Left renal cortex interstitium (tissue), 4 donors: Measurements from ENCODE around the gene PACRG. TPM values are rescaled to one million over a fixed set of nuclear protein-coding genes. Genes with fewer than 3 reads are reported as not detected.

Experiments
- DNase-seq, 4 donors: peaks; one replicate each; pipeline ENCODE4 v3.0.0-alpha.2; 2013; ENCODE audit warnings: low read depth in 4 of 4, low spot score in 2 of 4, missing footprints in 1 of 4
- polyA plus RNA-seq, 4 donors: library from polyadenylated mRNA; unstranded; fragments of 120-200 nt; gene quantifications; one replicate each; pipeline ENCODE4 v1.2.1, GENCODE V29; 2013; ENCODE audit not compliant: insufficient read length in 4 of 4

Gene PACRG
- polyA plus RNA-seq, 4 donors: 13.7 to 20.1 (median 15.1) TPM

GRCh38 chr6:163122365-163122764 is 394.6 kb downstream of the PACRG start:
- no peak for DNase-seq

GRCh38 chr6:163123098-163123497 is 395.3 kb downstream of the PACRG start:
- DNase-seq: no peak

GRCh38 chr6:163126741-163127140 is 399.0 kb downstream of the PACRG start:
- no peak for DNase-seq

GRCh38 chr6:163127587-163127986 is 399.8 kb downstream of the PACRG start:
- DNase-seq: no peak

DNA sequence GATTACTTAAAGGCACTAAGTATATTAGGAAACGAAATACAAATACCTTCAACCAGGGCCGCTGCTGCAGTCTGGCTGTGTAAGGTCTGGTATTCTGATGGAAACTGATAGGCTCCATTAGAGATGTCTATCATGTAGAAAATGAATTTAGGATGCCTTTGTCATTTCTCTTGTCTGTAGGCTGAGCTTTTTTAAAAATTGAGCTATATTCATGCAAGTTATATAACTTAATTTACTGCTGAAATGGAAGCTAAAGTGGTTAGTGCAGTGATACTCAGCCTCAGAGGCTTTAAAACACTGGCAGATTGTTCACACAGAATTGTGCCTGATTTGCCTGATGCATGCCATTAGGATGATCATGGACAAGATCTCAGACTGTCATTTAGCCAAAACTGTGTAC is 400.6 kb downstream of the PACRG start:
- no peak for DNase-seq

DNA sequence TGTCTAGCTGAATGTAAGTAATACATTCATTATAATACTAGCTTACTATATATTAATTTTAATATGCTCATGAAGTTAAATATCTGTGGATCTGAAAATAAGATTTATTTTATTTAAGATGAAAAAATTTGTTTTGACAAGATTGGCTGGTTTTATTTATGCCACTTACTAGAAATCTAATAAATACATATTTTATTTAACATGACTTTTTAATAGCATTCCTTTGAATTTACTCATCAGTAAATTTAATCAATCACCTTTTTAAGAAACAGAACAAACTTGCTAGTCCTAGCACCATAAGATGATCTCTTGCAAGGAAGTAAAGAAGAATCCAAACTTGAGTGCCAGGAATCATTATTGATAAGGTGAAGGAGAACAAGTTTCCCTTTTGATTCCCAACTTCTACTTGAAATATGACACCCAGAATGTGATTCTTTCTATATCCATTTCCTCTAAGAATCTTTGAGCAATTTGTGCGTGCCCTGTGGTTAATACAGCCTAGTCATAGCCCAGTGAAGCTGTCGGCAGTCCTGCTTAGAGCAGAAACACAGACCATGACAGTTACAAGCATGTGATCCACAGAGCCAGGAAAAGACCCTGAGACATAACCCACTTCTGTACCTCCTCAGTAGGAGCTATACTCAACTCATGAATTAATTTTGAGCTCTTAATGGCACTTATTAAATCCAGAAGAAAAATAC is 404.4 kb downstream of the PACRG start:
- no peak for DNase-seq

- no peak for DNase-seq
These were observed 405.2 kb downstream of the PACRG start for GRCh38 chr6:163133017-163133416.

GRCh38 chr6:163133691-163134090 is 405.9 kb downstream of the PACRG start:
- DNase-seq: no peak

- no peak for DNase-seq
These were observed 409.1 kb downstream of the PACRG start for GRCh38 chr6:163136681-163137397.

GRCh38 chr6:163137398-163137881 is 409.7 kb downstream of the PACRG start:
- DNase-seq: no peak

DNA sequence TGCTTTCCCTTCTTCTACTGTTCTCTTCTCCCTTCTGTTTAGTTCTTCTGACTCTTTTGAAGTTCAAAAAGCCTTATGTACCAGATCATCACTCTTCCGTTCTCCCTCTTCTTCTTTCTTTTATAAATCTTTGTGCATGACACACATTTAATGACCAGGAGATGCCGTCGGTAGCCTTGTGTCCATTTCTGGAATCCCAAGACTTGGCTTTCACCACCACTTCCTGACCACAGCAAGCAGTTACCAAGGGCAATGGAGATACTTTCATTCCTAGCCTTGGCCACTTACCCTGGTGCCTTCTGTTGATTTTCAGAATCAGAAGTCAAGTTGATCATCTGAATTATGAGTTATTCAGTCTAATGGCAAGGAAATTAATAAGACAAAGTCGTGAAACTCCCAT is 418.3 kb downstream of the PACRG start:
- DNase-seq: no peak

- DNase-seq: no peak
These were observed 420.2 kb downstream of the PACRG start for GRCh38 chr6:163147994-163148393.

DNA sequence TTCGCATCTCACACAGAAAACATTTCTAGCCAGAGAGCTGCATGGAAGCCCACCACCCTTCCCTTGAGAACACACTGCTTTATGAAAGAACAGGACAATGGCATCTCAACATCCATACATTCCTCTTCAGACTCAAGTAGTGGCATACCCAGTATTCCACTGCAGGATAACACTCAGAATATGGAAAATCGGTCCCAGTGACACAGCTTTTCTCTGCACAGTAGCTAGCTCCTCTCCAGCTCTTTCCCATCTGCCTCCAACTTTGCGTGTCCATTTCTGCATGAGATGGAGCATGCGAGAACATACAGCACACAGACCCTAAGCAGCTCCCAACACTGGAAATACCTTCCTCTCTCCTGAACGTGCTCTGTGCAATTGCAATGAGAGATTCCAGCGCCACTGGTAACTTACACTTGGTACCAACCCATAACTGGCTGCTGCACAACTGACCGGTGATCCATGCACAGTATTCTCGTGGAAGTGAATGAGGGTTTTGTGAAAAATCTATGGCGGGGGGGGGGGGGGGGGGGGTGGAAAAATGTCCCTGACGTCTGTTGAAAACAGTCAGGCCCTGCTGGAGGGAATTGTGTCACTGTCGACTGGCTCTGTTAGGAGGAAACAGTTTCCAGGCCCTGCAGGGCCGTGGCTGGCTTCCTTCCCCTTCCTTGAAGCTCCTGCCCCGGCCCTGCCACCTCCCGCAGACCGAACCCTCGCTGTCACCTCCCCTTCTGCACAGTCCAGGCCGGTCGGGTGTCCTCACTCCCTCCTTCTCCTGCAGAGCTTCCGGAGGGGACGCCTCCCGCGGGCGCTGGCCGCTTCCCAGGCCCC is 420.9 kb downstream of the PACRG start:
- no peak for DNase-seq

GRCh38 chr6:163149279-163149848 is 421.6 kb downstream of the PACRG start:
- DNase-seq: no peak

- no peak for DNase-seq
These were observed 423.4 kb downstream of the PACRG start for GRCh38 chr6:163151212-163151611.

GRCh38 chr6:163152701-163153100 is 424.9 kb downstream of the PACRG start:
- DNase-seq: no peak

GRCh38 chr6:163159110-163159509 is 431.3 kb downstream of the PACRG start:
- DNase-seq: no peak

DNA sequence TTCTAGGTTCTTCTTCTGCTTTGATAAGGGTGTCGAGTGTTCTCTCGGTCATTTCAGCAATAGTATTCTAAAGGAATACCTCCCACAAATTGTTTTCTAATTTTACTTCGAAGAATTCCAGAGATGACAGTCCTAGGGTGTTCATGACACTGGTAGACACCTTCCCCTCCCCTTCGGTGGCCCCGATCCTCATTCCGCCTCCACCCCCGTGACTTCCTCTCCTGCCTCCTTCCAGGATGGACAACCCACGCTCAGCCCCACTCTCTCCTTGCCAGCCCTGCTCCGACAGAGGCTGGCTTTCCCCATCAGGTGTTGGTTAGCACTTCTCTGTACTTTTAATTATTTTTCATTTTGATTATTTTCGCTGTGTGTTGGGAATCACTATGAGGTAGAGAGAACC is 431.9 kb downstream of the PACRG start:
- no peak for DNase-seq

DNA sequence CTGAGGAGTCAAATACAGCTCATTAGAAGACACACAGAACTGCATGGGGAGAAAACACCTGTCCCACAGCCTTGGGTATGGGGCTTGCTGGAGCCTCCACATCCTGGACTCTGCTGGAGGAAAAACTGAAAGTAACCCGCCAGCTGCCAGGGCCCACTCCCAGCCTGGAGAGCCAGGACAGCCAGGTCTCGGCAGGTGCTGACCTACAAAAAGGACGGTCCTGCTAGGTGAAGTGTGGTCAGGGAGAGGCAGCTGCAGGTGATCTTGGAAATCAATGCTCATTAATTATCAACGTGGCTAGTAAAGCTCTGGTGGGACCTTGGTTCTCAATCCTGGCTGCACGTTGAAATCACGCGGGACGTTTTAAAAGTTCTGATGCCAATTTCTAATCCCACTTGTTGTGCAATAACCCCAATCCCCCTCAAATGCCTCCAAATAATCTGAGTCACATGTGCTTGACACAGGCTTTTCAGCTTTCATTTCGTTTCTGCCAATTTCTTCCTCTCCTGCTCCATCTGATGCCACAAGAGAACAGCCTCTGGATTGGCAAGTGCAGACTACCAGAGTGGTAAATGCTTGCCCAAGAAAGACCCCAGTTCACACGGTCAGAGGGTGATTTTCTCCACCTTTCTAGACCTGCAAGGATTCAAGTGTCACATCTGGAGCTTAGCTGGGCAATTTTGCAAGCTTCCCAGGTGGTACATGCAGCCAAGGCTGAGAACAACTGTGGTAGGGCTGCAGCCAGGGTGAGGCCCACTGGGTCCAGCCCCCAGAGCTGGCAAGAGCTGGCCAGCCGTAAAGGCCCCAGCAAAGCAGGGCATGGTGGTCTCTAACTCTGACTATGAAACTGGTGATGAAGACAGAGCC is 434.5 kb downstream of the PACRG start:
- DNase-seq: no peak

- DNase-seq: no peak
These were observed 435.1 kb downstream of the PACRG start for GRCh38 chr6:163162874-163163213.
